ENCODE results near the gene ZDHHC4.

Gene ZDHHC4

GRCh38 chr7:6532516-6532915 is 44.7 kb upstream of the ZDHHC4 start:
- Histone ChIP-seq H3K27me3 (replicated peaks; ENCODE audit: control insufficient read depth, insufficient read depth, low read length) (no peaks in the 10 kb centered on the region; the same call in 1 of the 2 replicates), H3K36me3 (ENCODE audit: control insufficient read depth, insufficient read depth, low read length) (no peaks in the 10 kb centered on the region), H3K4me3 (replicated peaks; ENCODE audit: low read depth, low read length) (no peak overlapping the region)
- no peak for TF ChIP-seq CTCF (IDR thresholded peaks at IDR 0.05; ENCODE audit: insufficient read depth, low read length, poor library complexity, severe bottlenecking)
- no peak for DNase-seq (ENCODE audit: extremely low read depth, insufficient read length)

DNA sequence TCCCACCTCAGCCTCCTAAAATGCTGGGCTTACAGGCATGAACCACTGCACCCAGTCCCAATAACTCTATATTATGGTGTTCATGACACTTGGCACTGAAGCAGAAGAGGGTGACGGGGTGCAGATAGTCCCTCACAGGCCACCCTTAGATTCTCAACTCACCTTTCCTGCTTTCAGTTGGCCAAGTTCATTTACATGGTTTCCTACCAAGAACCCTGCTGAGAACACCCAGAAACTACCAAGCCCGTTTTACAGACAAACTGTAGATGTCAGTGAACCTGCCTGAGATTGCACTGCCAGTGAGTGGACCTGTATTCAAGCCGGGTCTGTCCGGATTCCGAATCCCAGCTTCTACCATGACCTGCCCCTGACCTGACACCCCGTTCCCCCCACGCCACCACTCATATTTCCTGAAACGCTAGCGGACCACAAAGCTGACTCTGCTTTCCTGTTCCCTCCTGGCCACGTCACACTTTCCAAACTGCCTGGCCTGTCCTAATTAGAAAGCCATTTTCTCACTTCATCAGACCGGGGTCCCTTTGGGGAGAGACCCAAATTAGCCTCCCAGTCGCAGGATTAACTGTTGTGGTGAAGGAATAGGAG is 43.3 kb upstream of the ZDHHC4 start:
- Histone ChIP-seq H3K4me3 (replicated peaks; ENCODE audit: low read depth, low read length) (peak overlapping the region; percentile 11; the same call in 1 of the 2 replicates), H3K36me3 (ENCODE audit: control insufficient read depth, insufficient read depth, low read length) (no peaks in the 10 kb centered on the region), H3K27me3 (replicated peaks; ENCODE audit: control insufficient read depth, insufficient read depth, low read length) (no peaks in the 10 kb centered on the region; the same call in 1 of the 2 replicates)
- DNase-seq (ENCODE audit: extremely low read depth, insufficient read length) = no peak
- no peak for TF ChIP-seq CTCF (IDR thresholded peaks at IDR 0.05; ENCODE audit: insufficient read depth, low read length, poor library complexity, severe bottlenecking)

- Histone ChIP-seq H3K36me3 (ENCODE audit: control insufficient read depth, insufficient read depth, low read length) (no peaks in the 10 kb centered on the region), H3K4me3 (replicated peaks; ENCODE audit: low read depth, low read length) (peak overlapping the region; percentile 22), H3K27me3 (replicated peaks; ENCODE audit: control insufficient read depth, insufficient read depth, low read length) (no peaks in the 10 kb centered on the region)
- DNase-seq (ENCODE audit: extremely low read depth, insufficient read length) = no peak
- no peak for TF ChIP-seq CTCF (IDR thresholded peaks at IDR 0.05; ENCODE audit: insufficient read depth, low read length, poor library complexity, severe bottlenecking)
Measured at GRCh38 chr7:6536262-6537260, 40.7 kb upstream of the ZDHHC4 start.

GRCh38 chr7:6542368-6542767 is 34.9 kb upstream of the ZDHHC4 start:
- no peaks in the 10 kb centered on the region for H3K27me3 ChIP-seq (replicated peaks; ENCODE audit: control insufficient read depth, insufficient read depth, low read length)
- no peak for TF ChIP-seq CTCF (IDR thresholded peaks at IDR 0.05; ENCODE audit: insufficient read depth, low read length, poor library complexity, severe bottlenecking)
- no peaks in the 10 kb centered on the region for H3K36me3 ChIP-seq (ENCODE audit: control insufficient read depth, insufficient read depth, low read length)
- no peak for DNase-seq (ENCODE audit: extremely low read depth, insufficient read length)
- H3K4me3 ChIP-seq (replicated peaks; ENCODE audit: low read depth, low read length) = no peak overlapping the region

DNA sequence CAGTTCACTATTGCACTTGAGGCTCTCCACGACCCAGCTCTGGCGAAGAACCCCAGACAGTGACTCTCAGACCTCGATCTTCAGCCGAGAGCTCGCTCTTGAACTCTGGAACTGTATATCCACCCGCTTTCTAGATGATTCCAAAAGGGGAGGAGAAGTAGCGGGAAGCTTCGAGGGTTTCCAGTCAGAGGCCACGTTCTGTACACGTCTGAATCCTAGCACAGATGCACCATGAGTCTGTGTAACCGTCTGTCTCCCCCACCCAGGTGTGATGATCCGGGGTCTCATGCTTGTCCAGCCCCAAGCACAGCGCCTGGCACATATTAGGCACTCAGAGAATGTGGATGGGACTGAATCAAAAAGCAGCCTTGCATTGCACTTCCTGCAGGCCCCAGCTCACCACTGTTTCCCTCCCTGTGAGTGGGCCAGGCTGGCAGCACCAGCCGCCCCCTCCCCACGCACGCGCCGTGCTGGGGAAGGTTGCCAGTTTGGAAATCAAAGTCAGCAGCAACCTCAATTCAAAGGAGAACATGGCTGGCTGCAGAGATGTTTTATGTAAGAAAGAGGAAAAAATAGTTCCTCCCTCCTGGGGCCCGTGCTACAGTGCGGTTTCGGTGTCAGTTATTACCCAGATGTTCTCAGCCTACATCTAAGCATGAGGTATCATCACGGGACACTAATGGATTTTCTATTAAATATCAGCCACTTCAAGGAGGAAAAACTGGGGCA is 31.7 kb upstream of the ZDHHC4 start:
- no peak for TF ChIP-seq CTCF (IDR thresholded peaks at IDR 0.05; ENCODE audit: insufficient read depth, low read length, poor library complexity, severe bottlenecking)
- DNase-seq (ENCODE audit: extremely low read depth, insufficient read length) = no peak
- no peaks in the 10 kb centered on the region for H3K36me3 ChIP-seq (ENCODE audit: control insufficient read depth, insufficient read depth, low read length)
- H3K27me3 ChIP-seq (replicated peaks; ENCODE audit: control insufficient read depth, insufficient read depth, low read length) = no peaks in the 10 kb centered on the region
- no peak overlapping the region for H3K4me3 ChIP-seq (replicated peaks; ENCODE audit: low read depth, low read length)

Data from GM06990 (cell line).